ELR (cell line): ENCODE measurements around the gene BIRC6.
"Not testable (repeated sequence)": the region's sequence is repeated elsewhere in the genome, so short reads cannot be mapped to it uniquely, and the experiment has no call there.

Experiments used
- DNase-seq: peaks from one replicate; pipeline ENCODE4 v3.0.0-alpha.2; 2015; ENCODE audit warnings: low read depth

The BIRC6 gene

GRCh38 chr2:32452338-32453064, 95.7 kb downstream of the BIRC6 start:
- no peak for DNase-seq

GRCh38 chr2:32453242-32454062, 96.6 kb downstream of the BIRC6 start:
- no peak for DNase-seq

DNA sequence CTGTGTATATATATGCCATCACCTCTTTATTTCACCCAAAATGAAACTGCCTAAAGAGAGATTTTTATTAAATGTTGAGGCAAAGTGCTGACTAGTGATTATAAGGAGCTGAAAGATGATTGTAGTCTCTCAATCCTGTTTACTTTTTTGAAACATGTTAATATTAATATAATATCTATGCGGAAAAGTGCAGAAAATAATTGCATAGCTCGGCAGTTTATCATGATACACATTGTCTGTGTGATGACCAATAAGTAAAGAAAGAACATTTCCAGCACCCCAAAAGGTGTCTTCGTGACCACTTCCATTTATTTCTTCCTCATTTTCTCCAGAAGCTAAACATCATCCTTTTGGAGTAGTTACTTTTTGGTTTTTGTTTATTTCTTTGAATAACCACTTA, 99.0 kb downstream of the BIRC6 start:
- DNase-seq, result no peak

- DNase-seq, result no peak
These were observed 100.0 kb downstream of the BIRC6 start for GRCh38 chr2:32456808-32457207.

DNA sequence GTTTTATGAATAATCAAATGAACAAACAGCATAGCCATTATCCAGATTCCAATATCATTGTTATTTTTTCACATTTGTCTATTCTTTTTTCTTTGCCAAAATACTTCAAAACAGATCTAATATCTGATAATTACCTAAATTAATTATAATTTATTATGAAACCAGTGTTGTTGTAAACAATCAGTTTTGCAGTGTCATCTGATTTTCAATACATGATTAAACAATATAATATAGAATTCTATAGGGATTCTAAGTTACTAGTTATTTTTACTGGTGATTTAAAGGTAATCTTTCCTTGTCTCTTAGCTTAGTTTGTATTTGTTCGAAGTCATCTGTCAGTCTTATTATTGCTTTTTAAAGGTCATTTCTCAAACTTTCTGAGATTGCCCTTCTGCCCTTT, 101.0 kb downstream of the BIRC6 start:
- DNase-seq, result no peak

DNA sequence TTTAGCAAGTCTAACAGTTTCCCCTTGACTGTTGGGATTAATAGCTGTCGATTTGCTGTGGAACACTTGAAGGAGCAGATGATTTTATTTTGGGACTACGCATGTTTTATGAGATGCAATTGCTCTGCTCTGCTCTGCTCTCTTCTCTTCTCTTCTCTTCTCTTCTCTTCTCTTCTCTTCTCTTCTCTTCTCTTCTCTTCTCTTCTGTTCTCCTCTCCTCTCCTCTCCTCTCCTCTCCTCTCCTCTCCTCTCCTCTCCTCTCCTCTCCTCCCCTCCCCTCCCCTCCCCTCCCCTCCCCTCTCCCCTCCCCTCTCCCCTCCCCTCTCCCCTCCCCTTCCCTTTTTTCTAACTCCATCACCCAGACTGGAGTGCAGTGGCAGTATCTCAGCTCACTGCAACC, 104.0 kb downstream of the BIRC6 start:
- DNase-seq, result not testable (repeated sequence)

- no peak for DNase-seq
These were observed 106.3 kb downstream of the BIRC6 start for GRCh38 chr2:32463110-32463509.

- no peak for DNase-seq
These were observed 107.6 kb downstream of the BIRC6 start for GRCh38 chr2:32464431-32464830.

DNA sequence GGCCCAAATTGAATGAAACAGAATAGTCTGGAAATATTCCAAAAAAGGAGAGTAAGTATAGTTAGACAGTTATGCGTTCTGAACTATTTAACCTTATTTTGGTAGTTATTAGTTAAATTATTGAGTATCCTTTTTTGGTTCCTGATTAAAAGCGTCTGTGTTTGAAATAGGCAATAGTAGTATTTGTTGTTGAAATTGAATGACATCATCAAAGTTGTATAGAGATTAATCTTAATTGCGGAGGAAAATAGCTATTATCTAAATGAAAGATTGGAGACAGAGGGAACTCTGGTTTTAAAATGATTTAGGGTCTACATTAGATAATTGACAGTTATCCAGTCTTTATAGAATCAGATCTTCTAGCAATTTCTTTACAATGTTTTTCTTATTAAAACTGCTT, 115.8 kb downstream of the BIRC6 start:
- no peak for DNase-seq

GRCh38 chr2:32474381-32474780, 117.6 kb downstream of the BIRC6 start:
- DNase-seq, result peak; percentile 25

GRCh38 chr2:32478889-32479620, 122.2 kb downstream of the BIRC6 start:
- peak; percentile 22 for DNase-seq

DNA sequence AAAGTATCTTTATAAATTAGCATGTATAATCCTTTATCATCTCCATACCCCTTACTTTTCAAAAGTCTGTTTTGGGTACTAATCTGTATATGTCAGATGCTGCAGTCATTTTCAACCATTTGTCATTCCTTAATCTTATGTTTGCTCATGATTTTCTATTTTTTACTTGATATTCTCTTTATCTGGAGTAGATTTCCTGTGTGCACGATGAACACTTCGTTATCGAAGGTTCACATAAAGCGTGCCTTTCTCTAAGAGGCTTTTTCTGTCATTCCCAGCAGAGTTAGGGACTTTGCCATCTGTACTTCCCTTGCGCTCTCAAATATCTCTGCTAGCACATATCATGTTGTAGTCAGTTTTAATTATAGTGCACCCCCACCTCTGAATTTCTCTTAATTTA, 123.2 kb downstream of the BIRC6 start:
- DNase-seq, result no peak

- DNase-seq, result no peak
These were observed 125.6 kb downstream of the BIRC6 start for GRCh38 chr2:32482471-32482870.

DNA sequence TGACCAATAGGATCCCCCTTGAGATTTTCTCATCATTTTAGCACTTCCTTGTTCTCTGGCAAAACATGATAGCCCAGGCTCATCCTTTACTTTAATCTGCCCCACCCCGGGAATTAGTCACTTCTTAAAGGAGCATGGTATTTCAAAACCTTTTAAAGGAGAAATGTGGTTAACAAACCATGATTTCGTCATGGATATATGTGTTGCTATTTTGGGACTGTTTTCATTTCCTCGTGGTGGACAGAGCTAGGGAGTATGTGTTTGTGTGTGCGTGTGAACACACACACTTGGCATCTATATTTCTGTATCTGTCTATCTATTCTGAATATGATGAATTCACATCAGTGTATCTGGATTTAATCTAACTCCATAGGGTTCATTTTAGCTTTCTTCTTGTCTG, 128.1 kb downstream of the BIRC6 start:
- peak; percentile 89 for DNase-seq

DNA sequence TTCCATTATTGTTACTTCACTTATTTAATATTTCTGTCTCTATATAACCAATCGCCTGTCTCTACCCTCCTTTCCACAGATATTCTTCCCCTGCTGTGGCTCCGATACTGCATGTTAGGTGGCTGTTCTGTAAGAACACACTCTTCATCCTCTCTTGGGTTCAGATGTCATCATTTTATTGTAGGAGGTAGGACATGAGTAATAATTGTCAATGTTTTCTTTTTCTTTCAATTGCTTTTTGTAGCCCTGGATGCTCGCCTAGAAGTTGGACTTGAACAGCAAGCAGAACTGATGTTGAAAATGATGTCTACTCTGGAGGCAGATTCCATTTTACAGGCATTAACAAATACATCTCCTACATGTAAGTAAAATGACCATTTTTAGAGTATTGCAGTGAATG, 128.6 kb downstream of the BIRC6 start:
- no peak for DNase-seq

DNA sequence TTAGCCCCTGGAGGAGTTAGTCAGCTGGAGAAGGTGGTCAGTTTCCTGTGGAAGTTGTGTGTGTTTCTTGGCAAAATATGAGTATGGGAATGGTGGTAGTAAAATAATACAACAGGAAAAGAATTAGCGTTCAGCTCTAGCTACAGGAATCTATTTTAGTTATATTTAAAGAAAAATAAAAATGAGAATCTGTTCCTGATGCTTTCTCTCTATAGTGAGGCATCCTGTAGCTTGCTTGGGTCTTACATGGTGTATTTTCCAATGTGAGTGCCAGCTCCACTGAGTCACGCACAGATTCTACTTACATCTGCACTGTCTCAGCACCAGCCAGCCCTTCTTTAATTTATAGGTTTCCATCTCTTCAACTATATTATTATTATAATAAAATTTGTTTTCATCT, 132.2 kb downstream of the BIRC6 start:
- no peak for DNase-seq

GRCh38 chr2:32491346-32491745, 134.5 kb downstream of the BIRC6 start:
- no peak for DNase-seq

GRCh38 chr2:32495139-32495538, 138.3 kb downstream of the BIRC6 start:
- DNase-seq, result no peak

DNA sequence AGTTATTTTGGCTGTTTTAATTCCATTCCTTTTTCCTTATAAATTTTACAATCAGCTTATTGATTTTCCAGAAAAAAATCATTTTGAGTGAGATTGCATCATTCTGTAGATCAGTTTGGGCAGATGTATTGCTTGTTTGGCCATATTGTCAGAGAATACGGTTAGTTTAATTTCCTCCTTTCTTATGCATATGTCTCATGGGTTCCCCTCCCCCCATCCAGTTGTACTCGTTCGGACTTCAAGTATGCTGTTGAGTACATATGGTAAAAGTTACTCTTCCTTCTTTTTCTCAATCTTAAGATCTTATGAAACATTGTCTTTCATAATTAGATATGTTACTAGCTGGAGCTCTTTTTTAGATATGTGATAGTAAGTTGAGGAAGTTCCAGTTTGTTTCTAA, 139.8 kb downstream of the BIRC6 start:
- no peak for DNase-seq

DNA sequence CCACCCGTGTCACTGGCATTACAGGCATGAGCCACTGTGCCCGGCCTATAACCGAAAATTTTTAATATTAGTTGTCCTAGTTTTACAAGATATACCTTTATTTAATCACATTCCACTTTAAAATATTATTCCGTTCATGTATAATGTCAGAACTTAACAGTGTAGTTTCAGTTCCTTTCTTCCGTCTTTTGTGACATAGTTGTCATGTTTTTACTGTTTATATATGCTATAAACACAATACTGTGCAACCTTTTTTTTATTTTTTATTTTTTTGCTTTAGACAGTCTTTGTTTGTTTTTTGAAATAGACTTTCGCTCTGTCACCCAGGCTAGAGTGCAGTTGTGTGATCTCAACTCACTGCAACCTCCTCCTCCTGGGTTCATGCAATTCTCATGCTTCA, 141.5 kb downstream of the BIRC6 start:
- DNase-seq, result no peak

- no peak for DNase-seq
These were observed 146.1 kb downstream of the BIRC6 start for GRCh38 chr2:32502941-32503340.

DNA sequence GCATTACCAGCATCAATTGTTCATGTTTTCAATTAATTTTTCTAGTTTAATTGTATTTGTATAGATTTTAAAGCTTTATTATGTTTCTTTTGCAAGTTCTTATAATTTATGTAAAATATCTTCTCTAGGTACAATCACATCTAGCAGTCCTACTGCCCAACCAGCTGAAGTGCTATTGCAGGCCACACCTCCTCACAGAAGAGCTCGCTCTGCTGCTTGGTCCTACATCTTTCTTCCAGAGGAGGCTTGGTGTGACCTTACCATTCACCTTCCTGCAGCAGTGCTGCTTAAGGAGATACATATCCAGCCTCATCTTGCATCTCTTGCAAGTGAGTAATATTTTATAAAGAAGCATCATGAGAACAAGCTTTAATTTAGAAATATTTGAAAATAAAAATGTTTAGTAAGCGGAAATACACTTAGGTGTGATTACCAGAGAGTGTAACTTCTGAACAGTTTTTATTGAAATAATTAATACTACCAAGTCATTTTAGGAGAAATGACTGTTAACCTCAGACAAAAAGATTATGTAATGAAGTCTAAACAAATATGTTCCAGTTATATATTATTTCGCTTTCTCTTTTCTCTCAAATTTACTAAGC, 148.2 kb downstream of the BIRC6 start:
- no peak for DNase-seq

- DNase-seq, result no peak
These were observed 149.6 kb downstream of the BIRC6 start for GRCh38 chr2:32506446-32506845.
